Memory B cell (primary cell): ENCODE results near the gene PFKFB4.

Source experiments
- ATAC-seq: fragments of 150-1000 bp; cut with Tn5 transposase; 2 replicates; pipeline ENCODE4 v1.10.0; 2021; ENCODE audit warnings: low read depth, mild to moderate bottlenecking, moderate library complexity
- DNase-seq, 2 donors: peaks; one replicate each; pipeline ENCODE4 v3.0.0; 2022; ENCODE audit warnings: low spot score in 2 of 2
- H3K27ac Mint-ChIP-seq: one replicate; pipeline ENCODE4 v1.8.0; 2022; ENCODE audit warnings: mild to moderate bottlenecking, moderate library complexity, mixed read lengths
- H3K27me3 Mint-ChIP-seq: one replicate; pipeline ENCODE4 v1.8.0; 2022; ENCODE audit warnings: mixed read lengths
- H3K36me3 Mint-ChIP-seq: one replicate; pipeline ENCODE4 v1.8.0; 2022; ENCODE audit warnings: mild to moderate bottlenecking, mixed read lengths
- H3K4me1 Mint-ChIP-seq: one replicate; pipeline ENCODE4 v1.8.0; 2022; ENCODE audit warnings: mixed read lengths
- H3K4me3 Mint-ChIP-seq: one replicate; pipeline ENCODE4 v1.8.0; 2022; ENCODE audit warnings: mild to moderate bottlenecking, moderate library complexity, mixed read lengths
- H3K9me3 Mint-ChIP-seq: one replicate; pipeline ENCODE4 v1.8.0; 2022; ENCODE audit warnings: mixed read lengths

Gene PFKFB4

DNA sequence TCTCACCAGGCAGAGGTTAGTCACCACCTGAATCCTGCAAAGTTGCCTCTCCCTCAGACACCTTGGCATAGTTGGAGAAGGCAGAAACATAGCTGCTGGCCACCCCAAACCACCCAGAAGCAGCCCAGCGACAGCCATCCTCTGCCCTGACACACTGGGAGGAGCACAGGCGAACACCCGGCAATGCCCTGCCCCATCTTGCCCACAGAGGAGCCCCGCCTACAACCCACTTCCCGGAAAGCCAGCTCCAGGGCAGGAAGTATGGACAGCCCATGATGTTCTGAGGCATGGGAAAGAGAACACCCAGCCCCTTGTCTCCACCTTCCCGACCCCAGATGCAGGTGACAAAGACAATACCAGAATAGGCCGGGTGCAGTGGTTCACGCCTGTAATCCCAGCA, 40.0 kb downstream of the PFKFB4 start:
- H3K27ac Mint-ChIP-seq = no peak overlapping the region
- no peak for ATAC-seq

DNA sequence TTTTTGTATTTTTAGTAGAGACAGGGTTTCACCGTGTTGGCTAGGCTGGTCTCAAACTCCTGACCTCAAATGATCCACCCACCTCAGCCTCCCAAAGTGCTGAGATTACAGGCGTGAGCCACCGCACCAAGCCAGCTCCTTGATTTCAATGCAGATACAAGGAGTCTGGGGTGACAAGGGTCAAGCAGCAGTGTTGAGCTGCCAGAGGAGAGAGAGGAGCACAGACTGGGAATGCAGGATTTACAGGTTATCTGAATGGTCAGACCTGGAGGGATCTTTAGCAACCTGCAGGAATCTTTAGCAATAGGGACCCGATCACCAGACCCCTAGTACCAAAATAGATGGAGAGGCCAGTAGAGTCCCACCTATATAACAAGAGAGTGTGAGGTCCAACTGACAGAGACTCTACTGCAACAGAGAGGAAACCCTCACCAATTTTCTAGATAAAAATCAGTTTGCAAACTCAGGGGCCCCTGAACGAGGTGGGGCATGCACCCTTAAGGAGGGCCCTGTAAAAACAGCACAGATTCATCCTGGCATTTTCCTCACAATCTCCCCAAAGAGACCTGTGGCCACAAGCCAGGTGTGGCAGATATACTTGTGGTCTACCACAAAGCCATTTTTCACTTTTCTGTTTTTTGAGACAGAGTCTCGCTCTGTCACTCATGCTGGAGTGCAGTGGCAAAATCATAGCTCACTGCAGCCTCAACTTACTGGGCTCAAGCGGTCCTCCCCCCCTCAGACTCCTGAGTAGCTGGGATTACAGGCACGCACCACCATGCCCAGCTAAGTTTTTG, 42.0 kb downstream of the PFKFB4 start:
- no peaks in the 10 kb centered on the region for H3K4me1 Mint-ChIP-seq
- no peak overlapping the region for H3K27ac Mint-ChIP-seq
- no peak overlapping the region for H3K4me3 Mint-ChIP-seq
- ATAC-seq (peak; percentile 35), DNase-seq (no peak)
- no peaks in the 10 kb centered on the region for H3K36me3 Mint-ChIP-seq
- H3K27me3 Mint-ChIP-seq = peaks cover 7% of the 10 kb centered on the region
- H3K9me3 Mint-ChIP-seq = no peaks in the 10 kb centered on the region

More for the DNA sequence above, 40.0 kb downstream of the PFKFB4 start:
- DNase-seq = no peak
- no peaks in the 10 kb centered on the region for H3K36me3 Mint-ChIP-seq
- H3K27me3 Mint-ChIP-seq = peaks cover 2% of the 10 kb centered on the region
- no peaks in the 10 kb centered on the region for H3K9me3 Mint-ChIP-seq
- no peaks in the 10 kb centered on the region for H3K4me1 Mint-ChIP-seq
- no peak overlapping the region for H3K4me3 Mint-ChIP-seq

DNA sequence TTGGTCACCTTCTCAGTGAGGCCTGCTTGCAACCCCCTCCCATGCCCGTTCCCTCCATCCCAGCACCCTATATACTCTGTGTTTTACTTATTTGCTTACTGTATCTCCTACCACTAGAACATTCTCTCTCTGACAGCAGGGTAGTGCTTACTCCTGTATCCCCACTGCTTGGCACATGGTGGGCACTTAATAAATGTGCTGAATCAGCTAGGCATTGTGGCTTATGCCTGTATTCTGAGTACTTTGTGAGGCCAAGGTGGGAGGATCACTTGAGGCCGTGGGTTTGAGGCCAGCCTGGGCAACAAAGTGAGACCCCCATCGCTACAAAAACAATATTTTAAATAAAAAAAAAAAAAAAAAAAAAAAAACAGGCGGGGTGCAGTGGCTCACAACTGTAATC, 45.1 kb downstream of the PFKFB4 start:
- DNase-seq (no peak), ATAC-seq (no peak)
- H3K4me3 Mint-ChIP-seq = no peak overlapping the region
- H3K36me3 Mint-ChIP-seq = no peaks in the 10 kb centered on the region
- no peaks in the 10 kb centered on the region for H3K9me3 Mint-ChIP-seq
- H3K4me1 Mint-ChIP-seq = peaks cover 4% of the 10 kb centered on the region
- H3K27ac Mint-ChIP-seq = no peak overlapping the region
- H3K27me3 Mint-ChIP-seq = peaks cover 6% of the 10 kb centered on the region

DNA sequence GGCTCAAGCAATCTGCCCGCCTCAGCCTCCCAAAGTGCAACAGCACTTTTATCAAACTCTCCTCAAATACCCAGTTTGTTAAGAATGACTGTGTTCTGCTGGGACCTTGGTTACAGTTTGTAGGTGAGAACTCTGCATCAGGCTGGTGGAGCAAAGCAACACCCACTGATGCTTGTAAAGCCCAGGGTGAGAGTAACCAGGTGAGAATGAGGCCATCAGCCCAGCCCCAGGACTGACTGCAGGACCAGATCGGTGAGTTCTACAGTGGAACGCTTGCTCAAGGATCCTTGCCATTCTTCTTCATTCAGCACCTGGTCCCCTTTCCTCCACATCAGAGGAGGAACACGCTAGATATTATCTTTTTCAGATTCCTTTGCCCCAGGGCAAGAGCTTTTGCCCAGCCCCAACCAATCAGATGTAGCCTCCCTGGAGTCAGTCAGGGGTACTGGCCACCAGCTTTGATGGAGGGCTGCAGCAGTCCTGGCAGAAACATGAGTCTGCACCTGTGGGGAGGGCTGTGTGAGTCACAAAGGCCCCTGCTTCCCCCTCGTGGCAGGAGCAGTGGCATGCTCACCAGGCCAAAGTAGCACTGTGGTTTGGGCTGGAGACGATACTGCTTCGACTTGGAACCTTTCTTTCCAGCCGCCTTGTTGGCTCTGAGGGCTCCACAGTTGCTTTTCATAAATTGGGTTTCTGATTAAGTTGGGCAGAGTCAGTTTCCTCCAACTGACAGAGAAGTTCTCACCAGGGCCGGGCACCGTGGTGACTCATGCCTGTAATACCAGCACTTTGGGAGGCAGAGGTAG, 49.1 kb downstream of the PFKFB4 start:
- no peaks in the 10 kb centered on the region for H3K9me3 Mint-ChIP-seq
- no peak overlapping the region for H3K4me3 Mint-ChIP-seq
- peaks cover 6% of the 10 kb centered on the region for H3K27me3 Mint-ChIP-seq
- H3K4me1 Mint-ChIP-seq = peaks cover 9% of the 10 kb centered on the region
- DNase-seq (peak; percentile 65 to 66), ATAC-seq (peak; percentile 93)
- no peaks in the 10 kb centered on the region for H3K36me3 Mint-ChIP-seq
- H3K27ac Mint-ChIP-seq = no peak overlapping the region

DNA sequence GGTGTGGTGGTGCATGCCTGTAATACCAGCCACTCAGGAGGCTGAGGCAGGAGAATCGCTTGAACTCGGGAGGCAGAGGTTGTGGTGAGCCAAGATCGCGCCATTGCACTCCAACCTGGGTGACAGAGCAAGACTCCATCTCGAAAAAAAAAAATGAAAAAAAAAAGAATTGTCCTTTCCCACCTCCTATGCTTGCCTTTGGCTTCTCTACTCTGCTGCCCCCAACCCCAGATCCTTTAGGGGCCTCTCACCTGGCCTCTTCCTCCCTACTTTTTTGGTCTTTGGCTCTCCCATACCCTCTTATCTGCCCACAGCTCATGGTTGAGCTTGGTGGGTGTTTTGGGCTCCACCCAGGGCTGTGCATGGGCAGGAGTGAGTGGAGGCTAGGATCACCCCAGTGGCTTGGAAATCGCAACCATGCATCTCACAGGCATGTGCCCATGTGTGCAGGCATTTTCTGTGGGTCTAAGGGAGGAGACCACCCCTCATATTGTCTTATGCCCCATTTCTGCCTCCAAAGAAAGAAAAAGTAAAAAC, 50.6 kb downstream of the PFKFB4 start:
- peak overlapping the region; percentile 66 for H3K27ac Mint-ChIP-seq
- no peaks in the 10 kb centered on the region for H3K36me3 Mint-ChIP-seq
- H3K27me3 Mint-ChIP-seq = peaks cover 2% of the 10 kb centered on the region
- ATAC-seq (no peak), DNase-seq (no peak)
- H3K4me3 Mint-ChIP-seq = no peak overlapping the region
- no peaks in the 10 kb centered on the region for H3K9me3 Mint-ChIP-seq
- H3K4me1 Mint-ChIP-seq = peaks cover 14% of the 10 kb centered on the region

DNA sequence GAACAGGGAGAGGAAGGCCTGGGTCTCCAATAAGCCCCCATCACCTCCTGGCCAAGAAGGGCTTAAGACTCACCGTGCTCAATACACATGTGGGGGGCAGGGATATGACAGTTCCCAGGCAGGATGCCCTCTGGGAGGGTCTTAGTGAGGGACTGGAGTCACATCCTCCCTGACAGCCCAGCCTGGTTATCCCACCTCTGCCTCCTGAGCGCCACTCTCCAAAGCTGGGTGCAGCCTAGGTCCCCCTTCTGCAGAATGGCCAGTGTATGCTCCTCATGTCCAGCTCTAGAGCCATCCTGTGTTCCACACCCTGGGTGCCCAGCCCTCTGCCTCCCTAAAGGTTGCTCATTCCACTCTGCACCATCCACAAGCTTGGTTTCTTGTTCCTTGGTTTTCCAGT, 51.5 kb downstream of the PFKFB4 start:
- H3K27ac Mint-ChIP-seq = no peak overlapping the region
- H3K27me3 Mint-ChIP-seq = no peaks in the 10 kb centered on the region
- no peaks in the 10 kb centered on the region for H3K36me3 Mint-ChIP-seq
- DNase-seq (no peak), ATAC-seq (no peak)
- peak overlapping the region; percentile 81 for H3K4me3 Mint-ChIP-seq
- H3K4me1 Mint-ChIP-seq = peaks cover 16% of the 10 kb centered on the region
- H3K9me3 Mint-ChIP-seq = no peaks in the 10 kb centered on the region

DNA sequence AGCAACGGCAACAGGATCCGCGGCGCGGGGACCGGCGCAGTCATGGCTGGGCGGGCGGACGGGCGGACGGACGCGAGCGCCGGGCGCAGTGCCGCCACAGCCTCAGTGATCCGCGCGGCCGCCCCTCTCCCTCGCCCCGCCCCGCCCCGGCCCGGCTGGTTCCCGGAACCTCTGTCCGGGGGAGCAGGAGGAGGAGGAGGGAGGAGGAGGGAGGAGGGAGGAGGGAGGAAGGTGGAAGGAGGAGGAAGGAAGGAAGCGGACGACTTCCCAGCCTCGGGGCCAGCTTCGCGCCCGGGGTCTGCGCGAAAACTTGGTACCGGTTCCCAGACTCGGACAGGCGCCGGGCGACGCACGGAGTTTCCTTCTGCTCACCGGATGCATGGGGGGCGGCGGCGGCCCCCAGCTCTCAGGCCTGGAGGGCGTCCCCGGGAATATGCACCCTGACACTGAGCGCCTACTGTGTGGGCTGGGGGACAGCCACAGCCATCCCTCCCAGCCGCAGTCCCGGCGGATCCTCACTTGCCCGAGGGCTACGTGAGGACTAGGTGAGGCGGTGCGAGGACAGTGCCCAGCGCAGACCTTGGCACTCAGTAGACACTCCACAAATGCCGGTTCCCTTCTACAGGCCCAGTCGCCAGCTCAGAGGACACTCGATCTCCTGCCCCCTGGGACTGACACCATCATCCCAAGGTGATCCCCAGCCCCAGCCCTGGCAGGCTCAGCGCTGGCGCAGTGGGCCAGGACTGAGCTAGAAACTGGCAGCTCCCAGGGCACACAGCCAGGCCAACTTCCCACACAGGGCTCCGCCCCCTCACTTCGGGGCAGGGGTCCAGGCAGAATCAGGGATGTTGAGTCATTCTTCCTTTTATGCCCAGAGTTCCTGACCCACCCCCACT, 52.3 kb downstream of the PFKFB4 start, which contains the start of gene SHISA5:
TSS of gene SHISA5 (minus strand) at position 124 of the 896 bp plus-strand sequence. CDS start at position 44, 80 bp downstream.
- DNase-seq (peak; percentile 34 to 37), ATAC-seq (peak; percentile 64)
- Mint-ChIP-seq H3K4me3 (peak within 1 kb of the TSS; percentile 81), H3K36me3 (no peaks in the 10 kb centered on the region), H3K9me3 (no peaks in the 10 kb centered on the region), H3K27ac (peak within 1 kb of the TSS; percentile 60), H3K27me3 (no peaks in the 10 kb centered on the region), H3K4me1 (peaks cover 16% of the 10 kb centered on the region)

DNA sequence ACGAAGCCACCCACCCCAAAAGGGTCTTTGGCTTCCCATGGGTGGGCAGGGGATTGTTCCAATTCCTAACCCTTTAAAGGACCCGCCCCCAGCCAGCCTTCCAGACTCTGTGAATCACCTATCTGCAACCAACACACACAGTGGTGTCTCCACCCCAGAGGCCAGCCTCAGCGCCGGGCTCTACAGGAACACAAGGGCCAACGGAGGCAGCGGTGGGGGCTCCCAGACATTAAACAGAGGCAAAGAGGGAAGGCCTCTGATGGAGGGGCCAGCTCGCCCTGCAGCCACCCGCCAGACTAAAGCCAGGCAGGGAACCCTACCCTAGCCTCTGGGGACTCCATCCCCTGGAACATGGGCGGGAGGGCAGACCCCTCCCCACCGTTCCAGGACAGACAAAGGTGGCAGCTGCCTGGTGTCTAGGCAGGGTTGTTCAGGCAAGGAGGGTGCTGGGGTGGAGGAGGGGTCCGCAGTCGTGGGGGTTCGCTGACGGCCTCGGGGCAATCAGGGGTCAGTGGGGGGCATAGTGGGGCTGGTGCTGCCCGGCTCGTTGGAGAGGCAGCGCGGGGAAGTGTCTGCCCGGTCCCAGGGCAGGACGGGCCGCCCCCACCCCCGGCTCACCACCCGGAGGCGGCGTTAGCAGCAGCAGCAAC, 53.1 kb downstream of the PFKFB4 start:
- ATAC-seq (no peak), DNase-seq (peak in 1 of 2 donors; percentile 25)
- no peaks in the 10 kb centered on the region for H3K36me3 Mint-ChIP-seq

DNA sequence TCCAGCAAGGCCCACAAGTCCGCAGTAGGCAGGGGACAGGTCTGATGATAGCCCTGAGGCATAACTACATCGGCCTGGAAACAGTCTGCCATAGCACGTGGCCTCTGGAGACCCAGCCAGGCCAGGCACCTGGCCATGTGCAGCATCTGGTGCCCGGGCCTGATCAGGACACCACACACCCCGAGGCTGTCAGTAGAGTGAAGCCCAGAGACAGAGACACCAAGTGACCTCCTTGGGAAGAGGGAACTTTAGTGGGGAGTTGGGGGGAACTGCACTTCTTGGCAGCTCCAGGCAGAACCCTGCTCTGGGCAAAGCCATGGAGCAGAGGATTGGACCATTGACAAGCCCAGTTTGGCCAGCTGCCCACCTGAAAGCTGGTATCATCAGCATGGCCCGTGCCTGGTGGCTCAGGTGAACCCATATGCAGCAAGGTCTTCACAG, 53.9 kb downstream of the PFKFB4 start:
- ATAC-seq = no peak
- DNase-seq = no peak
- peak overlapping the region; percentile 81 for H3K4me3 Mint-ChIP-seq
- no peaks in the 10 kb centered on the region for H3K27me3 Mint-ChIP-seq
- H3K4me1 Mint-ChIP-seq = peaks cover 16% of the 10 kb centered on the region
- no peaks in the 10 kb centered on the region for H3K9me3 Mint-ChIP-seq
- peaks cover 3% of the 10 kb centered on the region for H3K36me3 Mint-ChIP-seq
- no peak overlapping the region for H3K27ac Mint-ChIP-seq

More for the DNA sequence above, 53.1 kb downstream of the PFKFB4 start:
- Mint-ChIP-seq H3K27me3 (no peaks in the 10 kb centered on the region), H3K9me3 (no peaks in the 10 kb centered on the region), H3K27ac (peak overlapping the region; percentile 60), H3K4me3 (peak overlapping the region; percentile 81), H3K4me1 (peaks cover 16% of the 10 kb centered on the region)

DNA sequence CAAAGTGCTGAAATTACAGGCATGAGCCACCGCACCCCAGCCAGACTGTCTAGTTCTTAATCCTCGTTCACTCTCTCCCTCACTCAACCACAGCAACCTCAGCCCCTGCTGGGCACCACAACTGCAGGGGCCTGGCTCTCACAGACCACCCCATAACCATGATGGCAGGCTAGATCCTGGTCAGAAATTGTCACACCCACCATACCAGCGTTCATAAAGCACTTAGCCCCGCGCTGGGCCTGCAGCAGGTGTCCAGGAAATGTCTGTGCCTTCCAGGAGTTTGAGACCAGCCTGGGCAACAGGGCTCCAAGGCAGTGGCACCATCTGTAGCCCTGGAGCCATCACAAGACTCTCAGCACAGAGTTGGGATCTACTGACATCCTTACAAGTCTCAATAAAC, 54.5 kb downstream of the PFKFB4 start:
- Mint-ChIP-seq H3K36me3 (peaks cover 3% of the 10 kb centered on the region), H3K27me3 (no peaks in the 10 kb centered on the region), H3K4me1 (peaks cover 11% of the 10 kb centered on the region), H3K27ac (peak overlapping the region; percentile 65), H3K4me3 (peak overlapping the region; percentile 2), H3K9me3 (no peaks in the 10 kb centered on the region)
- DNase-seq = no peak
- no peak for ATAC-seq

DNA sequence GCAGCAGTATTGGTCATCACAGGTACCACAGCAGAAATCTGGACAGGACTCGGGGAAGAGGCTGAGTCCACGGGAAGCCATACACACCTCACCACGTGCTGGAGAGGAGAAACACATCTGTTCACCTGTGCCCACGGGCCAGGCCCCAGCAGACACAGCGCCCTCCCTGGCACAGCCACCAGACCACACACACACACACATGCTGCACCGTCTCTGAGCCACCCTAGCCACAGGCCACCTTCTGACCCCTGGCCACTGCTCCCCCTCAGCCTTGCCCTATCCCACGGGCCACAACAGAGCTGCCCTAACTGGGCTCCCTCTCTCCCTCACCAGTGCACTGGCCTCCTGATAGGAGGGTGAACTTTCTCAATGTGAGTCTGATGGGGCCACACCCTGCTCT, 55.4 kb downstream of the PFKFB4 start:
- Mint-ChIP-seq H3K27me3 (no peaks in the 10 kb centered on the region), H3K36me3 (peaks cover 3% of the 10 kb centered on the region), H3K4me3 (no peak overlapping the region), H3K9me3 (no peaks in the 10 kb centered on the region), H3K27ac (peak overlapping the region; percentile 65), H3K4me1 (peaks cover 11% of the 10 kb centered on the region)
- ATAC-seq (no peak), DNase-seq (no peak)

DNA sequence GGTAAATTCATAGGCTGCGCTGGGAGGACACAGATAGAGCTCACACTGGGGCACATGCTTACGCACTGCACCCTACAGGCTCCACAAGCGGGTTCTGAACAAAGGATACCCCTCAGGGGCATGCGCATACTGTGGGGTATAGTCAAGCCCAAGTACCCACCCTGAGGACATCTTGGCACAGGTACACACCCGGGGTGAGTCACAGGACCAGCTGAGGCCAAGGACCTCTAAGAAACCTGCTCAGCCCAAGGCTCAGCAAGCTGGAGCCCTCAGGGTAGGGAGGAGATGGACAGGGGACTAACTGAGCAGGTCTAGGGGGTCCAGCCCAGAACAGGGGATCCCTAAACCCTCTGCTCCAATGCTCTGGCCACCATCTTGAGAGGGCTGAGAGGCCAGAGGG, 55.9 kb downstream of the PFKFB4 start:
- no peak for ATAC-seq
- H3K27me3 Mint-ChIP-seq = no peaks in the 10 kb centered on the region
- H3K4me3 Mint-ChIP-seq = no peak overlapping the region
- peaks cover 3% of the 10 kb centered on the region for H3K36me3 Mint-ChIP-seq
- H3K9me3 Mint-ChIP-seq = no peaks in the 10 kb centered on the region
- peaks cover 11% of the 10 kb centered on the region for H3K4me1 Mint-ChIP-seq
- no peak for DNase-seq
- H3K27ac Mint-ChIP-seq = no peak overlapping the region

DNA sequence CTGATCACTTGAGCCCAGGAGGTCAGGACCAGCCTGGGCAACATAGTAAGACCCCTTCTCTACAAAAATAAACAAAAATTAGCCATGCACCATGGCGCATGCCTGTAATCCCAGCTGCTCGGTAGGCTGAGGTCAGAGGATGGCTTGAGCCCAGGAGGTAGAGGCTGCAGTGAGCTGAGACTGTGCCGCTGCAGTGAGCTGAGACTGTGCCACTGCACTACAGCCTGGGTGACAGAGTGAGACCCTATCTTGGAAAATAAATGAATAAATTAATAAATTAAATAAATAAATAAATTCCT, 63.5 kb downstream of the PFKFB4 start:
- H3K4me1 Mint-ChIP-seq = peaks cover 6% of the 10 kb centered on the region
- no peaks in the 10 kb centered on the region for H3K27me3 Mint-ChIP-seq
- DNase-seq = no peak
- no peaks in the 10 kb centered on the region for H3K9me3 Mint-ChIP-seq
- ATAC-seq = no peak
- H3K36me3 Mint-ChIP-seq = peaks cover 4% of the 10 kb centered on the region
- no peak overlapping the region for H3K27ac Mint-ChIP-seq
- no peak overlapping the region for H3K4me3 Mint-ChIP-seq
